Muscle of leg (tissue), 11 donors: Measurements from ENCODE around the gene CTSA. TPM values are rescaled to one million over a fixed set of nuclear protein-coding genes. Genes with fewer than 3 reads are reported as not detected.
A peak's percentile ranks its signal among the peaks of the same experiment; 100 is the strongest.

Experiments
- DNase-seq: peaks from one replicate; pipeline ENCODE4 v3.0.0; 2013
- H3K27ac ChIP-seq: one replicate; pipeline ENCODE4 v1.5.1; 2013; ENCODE audit warnings: mild to moderate bottlenecking, low read length, control low read depth
- H3K27me3 ChIP-seq: one replicate; pipeline ENCODE4 v1.6.1; 2013; ENCODE audit warnings: low read length; ENCODE audit not compliant: control insufficient read depth, insufficient read depth
- H3K36me3 ChIP-seq: one replicate; pipeline ENCODE4 v1.6.1; 2013; ENCODE audit warnings: low read length; ENCODE audit not compliant: control insufficient read depth, insufficient read depth
- H3K4me1 ChIP-seq: one replicate; pipeline ENCODE4 v1.6.1; 2013; ENCODE audit warnings: low read length; ENCODE audit not compliant: control insufficient read depth, insufficient read depth
- H3K4me3 ChIP-seq: one replicate; pipeline ENCODE4 v1.5.1; 2013; ENCODE audit warnings: low read length, control low read depth
- H3K9me3 ChIP-seq: replicated peaks from 2 replicates; pipeline ENCODE4 v1.6.1; 2013; ENCODE audit warnings: low read depth, low read length; ENCODE audit not compliant: control insufficient read depth
- WGBS: methylation state at CpG from one replicate; pipeline ENCODE4 v1.1.5; 2013; ENCODE audit warnings: missing lambda C conversion rate; ENCODE audit not compliant: insufficient coverage; 5-methylcytosine and 5-hydroxymethylcytosine counted together
- polyA plus RNA-seq, 8 donors: library from polyadenylated mRNA; unstranded; fragments of 120-200 nt; gene quantifications; one replicate each; pipeline versions ENCODE4 v1.2.1 to v1.2.3, GENCODE V29; 2013; ENCODE audit warnings: inconsistent platforms in 1 of 8, low replicate concordance in 1 of 8; ENCODE audit not compliant: insufficient read length in 8 of 8, insufficient read depth in 1 of 8
- total RNA-seq: library from RNA; stranded (reverse); fragments of 120-200 nt; gene quantifications from one replicate; pipeline ENCODE4 v1.2.4, GENCODE V29; 2013

CTSA gene
- total and polyA plus RNA-seq, 9 donors, result 38.9 to 97.4 (median 66.5) TPM

DNA sequence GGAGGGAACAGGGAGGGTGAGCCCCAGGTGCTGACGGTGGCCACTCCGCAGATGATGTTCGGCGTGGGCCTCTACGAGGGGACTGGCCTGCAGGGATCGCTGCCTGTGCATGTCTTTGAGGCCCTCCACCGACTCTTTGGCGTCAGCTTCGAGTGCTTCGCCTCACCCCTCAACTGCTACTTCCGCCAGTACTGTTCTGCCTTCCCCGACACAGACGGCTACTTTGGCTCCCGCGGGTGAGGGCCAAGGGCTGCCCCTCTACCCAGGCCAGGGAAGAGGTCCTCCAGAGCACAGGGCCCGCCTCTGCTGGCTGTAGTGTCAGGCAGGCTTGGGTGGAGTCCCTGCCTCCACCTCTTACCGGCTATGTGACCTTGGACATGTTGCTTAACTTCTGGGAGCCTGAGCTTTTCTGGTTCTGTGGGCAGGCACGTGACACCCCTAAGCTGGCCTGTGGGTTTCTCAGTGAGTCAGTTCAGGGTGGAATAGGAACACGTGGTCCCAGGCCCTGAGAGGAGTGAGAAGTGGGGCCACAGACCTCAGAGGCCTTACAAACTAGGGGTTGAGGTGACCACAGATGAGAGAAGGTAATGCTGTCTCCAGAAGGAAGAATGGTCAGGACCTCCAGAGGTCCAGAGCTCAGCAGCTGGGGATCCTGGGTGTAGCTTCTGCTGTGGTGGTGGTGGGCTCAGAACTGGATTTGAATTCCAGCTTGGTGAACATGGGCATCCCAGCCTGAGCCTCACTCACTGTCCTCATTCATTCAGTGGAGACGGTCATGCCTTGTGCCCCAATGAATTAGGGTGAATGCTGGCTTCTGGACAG lies 55.2 kb downstream of the CTSA start:
- H3K36me3 ChIP-seq, result peaks cover 91% of the 10 kb centered on the region
- H3K9me3 ChIP-seq, result no peaks in the 10 kb centered on the region
- H3K4me1 ChIP-seq, result peaks cover 5% of the 10 kb centered on the region
- peak; percentile 48 for DNase-seq
- WGBS, result 82% methylated on average over 20 of the region's 20 CpGs
- no peak overlapping the region for H3K27ac ChIP-seq
- no peak overlapping the region for H3K4me3 ChIP-seq
- no peaks in the 10 kb centered on the region for H3K27me3 ChIP-seq

DNA sequence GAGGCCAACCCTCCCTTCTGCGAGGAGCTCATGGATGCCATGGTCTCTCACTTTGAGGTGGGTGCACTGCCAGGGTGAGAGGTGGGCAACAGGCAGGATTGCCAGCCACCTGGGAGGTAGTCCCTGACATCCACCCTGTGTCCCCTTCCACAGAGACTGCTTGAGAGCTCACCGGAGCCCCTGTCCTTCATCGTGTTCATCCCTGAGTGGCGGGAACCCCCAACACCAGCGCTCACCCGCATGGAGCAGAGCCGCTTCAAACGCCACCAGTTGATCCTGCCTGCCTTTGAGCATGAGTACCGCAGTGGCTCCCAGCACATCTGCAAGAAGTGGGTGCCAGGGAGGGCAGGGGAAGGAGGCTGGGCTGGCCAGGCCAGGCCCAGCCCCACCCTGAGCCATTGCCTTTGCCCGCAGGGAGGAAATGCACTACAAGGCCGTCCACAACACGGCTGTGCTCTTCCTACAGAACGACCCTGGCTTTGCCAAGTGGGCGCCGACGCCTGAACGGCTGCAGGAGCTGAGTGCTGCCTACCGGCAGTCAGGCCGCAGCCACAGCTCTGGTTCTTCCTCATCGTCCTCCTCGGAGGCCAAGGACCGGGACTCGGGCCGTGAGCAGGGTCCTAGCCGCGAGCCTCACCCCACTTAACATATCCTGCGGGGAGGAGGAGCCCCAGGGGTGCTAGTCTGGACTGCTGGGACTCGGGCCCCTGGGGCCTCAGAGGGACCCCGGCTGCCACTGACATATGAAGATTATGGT lies 56.2 kb downstream of the CTSA start:
- no peak for DNase-seq
- peaks cover 97% of the 10 kb centered on the region for H3K36me3 ChIP-seq
- H3K27me3 ChIP-seq, result no peaks in the 10 kb centered on the region
- no peak overlapping the region for H3K4me3 ChIP-seq
- no peak overlapping the region for H3K27ac ChIP-seq
- H3K9me3 ChIP-seq, result no peaks in the 10 kb centered on the region
- peaks cover 5% of the 10 kb centered on the region for H3K4me1 ChIP-seq
- WGBS, result 83% methylated on average over 27 of the region's 29 CpGs

DNA sequence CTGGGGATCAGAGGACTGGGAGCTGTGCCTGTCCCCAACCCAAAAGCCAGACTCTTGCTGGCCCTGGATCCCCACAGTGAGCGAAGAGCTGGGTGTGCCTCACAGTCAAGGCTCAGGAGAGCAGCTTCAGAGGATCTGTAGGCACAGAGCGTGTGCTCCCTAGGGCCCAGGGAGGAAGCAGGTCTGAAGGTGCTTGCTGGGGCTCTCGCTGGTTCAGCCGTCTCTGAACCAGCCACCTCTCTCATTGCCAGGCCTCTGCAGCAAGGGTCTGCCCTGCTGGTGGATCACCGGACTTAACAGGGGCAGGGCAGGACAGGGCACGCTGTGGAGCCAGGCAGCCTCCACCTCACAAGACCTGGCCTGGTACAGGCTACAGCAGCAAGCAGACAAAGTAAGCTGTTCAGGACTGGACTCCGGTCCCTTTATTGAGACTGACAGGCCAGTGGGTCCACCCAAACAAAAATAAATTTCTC lies 57.2 kb downstream of the CTSA start:
- Histone ChIP-seq H3K4me1 (peaks cover 5% of the 10 kb centered on the region), H3K4me3 (no peak overlapping the region), H3K36me3 (peaks cover 98% of the 10 kb centered on the region), H3K9me3 (no peaks in the 10 kb centered on the region), H3K27ac (no peak overlapping the region), H3K27me3 (no peaks in the 10 kb centered on the region)
- WGBS, result 68% methylated on average over 6 of the region's 7 CpGs
- DNase-seq, result no peak

Other genes starting within 250 kb of the CTSA start
- not detected for gene WFDC11, start 221.1 kb upstream of the CTSA start, total RNA-seq
- under 1 TPM in 1 of 8 donors, not detected in 7; 0.21 TPM for gene WFDC11, start 221.1 kb upstream of the CTSA start, polyA plus RNA-seq
- not detected for gene WFDC13, start 189.3 kb upstream of the CTSA start, total RNA-seq
- gene WFDC13, start 189.3 kb upstream of the CTSA start, polyA plus RNA-seq, result not detected
- gene WFDC10B, start 186.3 kb upstream of the CTSA start, total RNA-seq, result not detected
- not detected for gene WFDC10B, start 186.3 kb upstream of the CTSA start, polyA plus RNA-seq
- gene SPINT4, start 169.0 kb upstream of the CTSA start, total RNA-seq, result not detected
- gene SPINT4, start 169.0 kb upstream of the CTSA start, polyA plus RNA-seq, result not detected
- 0.62 TPM for gene WFDC3, start 99.5 kb upstream of the CTSA start, total RNA-seq
- gene WFDC3, start 99.5 kb upstream of the CTSA start, polyA plus RNA-seq, result 1 to 10 TPM in 4 of 8 donors, under 1 TPM in 4; 0.31 to 2.4 (median 0.92) TPM
- 18.1 TPM for gene DNTTIP1, start 99.4 kb upstream of the CTSA start, total RNA-seq
- gene DNTTIP1, start 99.4 kb upstream of the CTSA start, polyA plus RNA-seq, result 10 to 100 TPM; 34.7 to 45.1 (median 43.2) TPM
- gene UBE2C, start 78.7 kb upstream of the CTSA start, total RNA-seq, result 23.1 TPM
- 10 to 100 TPM; 31.6 to 50.4 (median 44.8) TPM for gene UBE2C, start 78.7 kb upstream of the CTSA start, polyA plus RNA-seq
- 3,356 TPM for gene TNNC2, start 64.0 kb upstream of the CTSA start, total RNA-seq
- gene TNNC2, start 64.0 kb upstream of the CTSA start, polyA plus RNA-seq, result 1,000 to 10,000 TPM; 3,151 to 8,511 (median 6,761) TPM
- gene SNX21, start 57.5 kb upstream of the CTSA start, total RNA-seq, result 29.5 TPM
- gene SNX21, start 57.5 kb upstream of the CTSA start, polyA plus RNA-seq, result 10 to 100 TPM; 20.0 to 25.4 (median 22.1) TPM
- 19.7 TPM for gene ACOT8, start 33.9 kb upstream of the CTSA start, total RNA-seq
- 10 to 100 TPM; 16.8 to 22.5 (median 18.4) TPM for gene ACOT8, start 33.9 kb upstream of the CTSA start, polyA plus RNA-seq
- gene ZSWIM3, start 33.7 kb upstream of the CTSA start, total RNA-seq, result 5.6 TPM
- 1 to 10 TPM; 3.1 to 4.1 (median 3.3) TPM for gene ZSWIM3, start 33.7 kb upstream of the CTSA start, polyA plus RNA-seq
- 5.1 TPM for gene ZSWIM1, start 10.1 kb upstream of the CTSA start, total RNA-seq
- gene ZSWIM1, start 10.1 kb upstream of the CTSA start, polyA plus RNA-seq, result 10 to 100 TPM in 4 of 8 donors, 1 to 10 TPM in 4; 8.1 to 12.3 (median 9.8) TPM
- 5.7 TPM for gene SPATA25, start 3.7 kb upstream of the CTSA start, total RNA-seq
- gene SPATA25, start 3.7 kb upstream of the CTSA start, polyA plus RNA-seq, result 1 to 10 TPM; 4.1 to 9.3 (median 5.0) TPM
- 15.0 TPM for gene NEURL2, start 127 bp upstream of the CTSA start, total RNA-seq
- 10 to 100 TPM; 10.3 to 18.8 (median 16.0) TPM for gene NEURL2, start 127 bp upstream of the CTSA start, polyA plus RNA-seq
- 17.9 TPM for gene PLTP, start 20.8 kb downstream of the CTSA start, total RNA-seq
- gene PLTP, start 20.8 kb downstream of the CTSA start, polyA plus RNA-seq, result 10 to 100 TPM; 13.0 to 39.4 (median 25.5) TPM
- 9.4 TPM for gene PCIF1, start 43.3 kb downstream of the CTSA start, total RNA-seq
- 10 to 100 TPM; 23.4 to 31.7 (median 27.9) TPM for gene PCIF1, start 43.3 kb downstream of the CTSA start, polyA plus RNA-seq
- 7.8 TPM for gene ZNF335, start 80.9 kb downstream of the CTSA start, total RNA-seq
- 10 to 100 TPM in 4 of 8 donors, 1 to 10 TPM in 4; 8.2 to 12.4 (median 10.3) TPM for gene ZNF335, start 80.9 kb downstream of the CTSA start, polyA plus RNA-seq
- gene MMP9, start 117.6 kb downstream of the CTSA start, total RNA-seq, result 0.13 TPM
- 1 to 10 TPM in 1 of 8 donors, under 1 TPM in 7; 0.13 to 1.1 (median 0.38) TPM for gene MMP9, start 117.6 kb downstream of the CTSA start, polyA plus RNA-seq
- gene SLC12A5, start 137.9 kb downstream of the CTSA start, total RNA-seq, result 0.13 TPM
- 1 to 10 TPM in 6 of 8 donors, under 1 TPM in 2; 0.87 to 2.3 (median 1.3) TPM for gene SLC12A5, start 137.9 kb downstream of the CTSA start, polyA plus RNA-seq
- gene NCOA5, start 198.6 kb downstream of the CTSA start, total RNA-seq, result 19.3 TPM
- gene NCOA5, start 198.6 kb downstream of the CTSA start, polyA plus RNA-seq, result 10 to 100 TPM; 25.4 to 39.4 (median 31.1) TPM
- 6.0 TPM for gene CD40, start 227.0 kb downstream of the CTSA start, total RNA-seq
- 1 to 10 TPM; 5.2 to 7.5 (median 6.0) TPM for gene CD40, start 227.0 kb downstream of the CTSA start, polyA plus RNA-seq